Stimulated activated CD4-positive, alpha-beta T cell treated with anti-CD3 and anti-CD28 coated beads, Interleukin-4, amount 100 ng/mL, for 48 hours (primary cell): ENCODE data around the gene SLC16A11.
"Not testable (repeated sequence)": the region's sequence is repeated elsewhere in the genome, so short reads cannot be mapped to it uniquely, and the experiment has no call there.

Experiments
- DNase-seq, 2 donors: peaks; one replicate each; pipeline ENCODE4 v3.0.0-alpha.2; 2020; ENCODE audit warnings: low read depth in 2 of 2

Gene SLC16A11

DNA sequence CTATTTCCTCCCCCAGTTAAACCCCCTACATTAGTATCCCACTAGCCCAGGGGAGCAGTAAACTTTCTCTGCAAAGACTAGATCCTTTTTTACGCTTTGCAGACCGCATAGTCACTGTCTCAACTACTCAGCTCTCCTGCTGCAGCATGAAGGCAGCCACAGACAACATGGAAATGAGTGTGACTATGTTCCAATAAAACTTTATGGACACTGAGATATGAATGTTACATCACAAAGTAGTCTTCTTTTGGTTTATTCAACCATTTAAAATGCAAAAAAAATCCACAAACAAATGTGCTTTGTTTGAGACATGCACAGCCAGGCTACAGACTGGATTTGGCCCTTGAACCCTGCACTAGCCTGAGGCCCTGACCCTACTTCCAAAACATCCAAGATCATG lies 33.4 kb downstream of the SLC16A11 start:
- DNase-seq = no peak

DNA sequence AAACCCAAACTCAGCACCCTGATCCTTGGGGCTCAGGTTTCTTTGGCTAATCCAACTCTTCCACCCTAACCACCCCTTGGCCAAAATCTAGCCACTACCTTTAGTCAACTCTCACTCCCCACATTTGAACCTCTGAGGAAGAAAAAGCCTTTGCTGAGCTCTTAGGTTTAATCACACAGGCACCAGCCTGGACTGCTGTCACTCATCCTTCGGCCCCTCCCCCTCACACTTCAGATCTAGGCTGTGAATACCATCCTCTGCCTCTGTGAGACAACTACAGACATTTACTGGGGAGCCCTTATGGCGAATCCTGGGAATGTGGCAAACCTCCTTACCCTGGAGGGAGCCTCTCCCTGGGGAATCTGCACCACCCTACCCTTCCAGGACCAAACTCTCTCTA lies 36.7 kb downstream of the SLC16A11 start:
- no peak for DNase-seq

GRCh38 chr17:7005716-7006115 lies 38.2 kb downstream of the SLC16A11 start:
- DNase-seq = no peak

GRCh38 chr17:7004398-7005253 lies 39.3 kb downstream of the SLC16A11 start:
- no peak for DNase-seq

DNA sequence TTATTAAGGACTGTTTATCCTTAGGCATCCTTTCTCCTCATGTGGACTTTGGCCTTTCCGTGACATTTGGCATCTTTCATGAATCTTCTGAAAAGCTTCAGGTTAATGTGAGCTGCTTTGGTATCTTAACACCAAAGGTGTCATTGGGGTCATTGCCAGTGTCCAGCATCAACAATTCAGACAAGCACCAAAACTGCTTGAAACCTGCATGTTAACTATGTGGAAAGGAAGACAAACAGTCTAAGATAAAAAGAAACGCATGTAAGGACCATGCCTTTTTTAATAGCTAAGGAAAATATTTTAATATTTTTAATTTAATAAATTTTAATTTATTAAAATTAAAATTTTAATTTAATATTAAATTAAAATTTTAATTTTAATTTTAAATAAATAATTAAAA lies 40.1 kb downstream of the SLC16A11 start:
- DNase-seq = no peak

GRCh38 chr17:7002288-7003047 lies 41.4 kb downstream of the SLC16A11 start:
- DNase-seq = no peak

DNA sequence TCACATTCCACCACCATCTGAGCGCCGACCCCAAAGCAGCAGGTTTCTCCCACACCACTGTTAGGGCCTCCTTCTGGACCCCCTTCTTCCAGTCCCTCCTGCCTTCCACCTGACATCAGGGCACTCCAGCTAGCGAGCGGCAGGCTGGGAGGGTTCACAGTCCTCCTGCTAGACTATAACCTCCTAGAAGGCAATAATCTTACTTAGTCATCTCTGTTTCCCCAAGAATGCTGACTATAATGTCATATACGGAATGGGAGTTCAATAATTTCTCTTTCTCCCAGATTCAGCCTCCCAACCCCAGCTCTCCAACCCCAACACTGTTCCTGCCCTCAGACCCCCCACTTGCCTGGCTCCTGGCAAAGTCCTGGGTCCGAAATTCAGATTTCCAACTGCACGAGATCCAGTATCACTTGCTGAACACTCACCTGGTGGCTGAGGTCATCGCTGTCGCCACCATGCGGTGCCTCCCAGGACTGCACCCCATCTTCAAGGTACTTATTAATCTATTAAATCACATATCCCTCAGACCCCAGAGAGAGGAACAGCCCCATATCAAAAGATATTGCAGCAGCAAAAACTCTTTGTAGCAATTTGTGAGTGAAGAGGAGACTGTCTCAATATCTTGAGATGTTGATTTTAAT lies 42.5 kb downstream of the SLC16A11 start:
- DNase-seq = peak; percentile 30 to 50

GRCh38 chr17:6998855-6999508 lies 44.9 kb downstream of the SLC16A11 start:
- no peak for DNase-seq

- DNase-seq = no peak
Measured at GRCh38 chr17:6997171-6997570, 46.7 kb downstream of the SLC16A11 start.

- no peak for DNase-seq
Measured at GRCh38 chr17:6996256-6997011, 47.5 kb downstream of the SLC16A11 start.

- DNase-seq = no peak
Measured at GRCh38 chr17:6995500-6996255, 48.2 kb downstream of the SLC16A11 start, which contains the start of gene ALOX12. Gene ALOX12, plus strand, starts transcription at chr17:6996049. Its CDS starts 69 bp downstream, at chr17:6996118.

- no peak for DNase-seq
Measured at GRCh38 chr17:6994666-6995256, 49.1 kb downstream of the SLC16A11 start.

GRCh38 chr17:6994118-6994598 lies 49.7 kb downstream of the SLC16A11 start:
- DNase-seq = no peak

DNA sequence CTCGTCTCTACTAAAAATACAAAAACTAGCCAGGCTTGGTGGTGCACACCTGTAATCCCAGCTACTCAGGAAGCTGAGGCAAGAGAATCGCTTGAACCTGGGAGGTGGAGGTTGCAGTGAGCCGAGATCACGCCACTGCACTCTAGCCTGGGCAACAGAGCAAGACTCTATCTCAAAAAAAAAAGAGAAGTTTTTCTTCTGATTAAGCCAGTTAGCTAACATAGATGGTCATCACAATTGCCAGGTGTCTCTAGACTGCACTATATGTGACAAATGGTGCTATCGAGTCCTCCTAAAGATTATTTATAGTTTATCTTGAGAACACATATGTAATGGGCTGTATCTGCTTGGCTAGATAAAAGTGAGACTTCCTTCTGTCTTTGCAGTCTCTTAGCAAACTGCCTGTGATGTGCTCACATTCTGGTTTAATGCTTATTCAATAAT lies 50.3 kb downstream of the SLC16A11 start:
- DNase-seq = not testable (repeated sequence)
